DND-41 (cell line): Measurements from ENCODE around the gene PRKCD.

Experiments
- ATAC-seq: fragments of 200-7000 bp; cut with Tn5 transposase; 3 replicates; pipeline ENCODE4 v1.9.1; 2021; ENCODE audit warnings: low read depth; ENCODE audit not compliant: insufficient read depth
- DNase-seq: peaks from one replicate; pipeline ENCODE4 v3.0.0-alpha.2; 2020
- H2AFZ ChIP-seq: 2 replicates; pipeline ENCODE4 v1.6.0; 2012; ENCODE audit warnings: low read depth, low read length
- H3K27ac ChIP-seq: 2 replicates; pipeline ENCODE4 v1.5.1; 2012; ENCODE audit warnings: low read length, inconsistent platforms
- H3K27me3 ChIP-seq: fragments of 200-600 bp; sonication (generic); 2 replicates; pipeline ENCODE4 v1.6.0; 2012; ENCODE audit warnings: low read length, mild to moderate bottlenecking, inconsistent platforms; ENCODE audit not compliant: insufficient read depth, poor library complexity
- H3K36me3 ChIP-seq: 2 replicates; pipeline ENCODE4 v1.5.1; 2012; ENCODE audit warnings: low read length, inconsistent platforms; ENCODE audit not compliant: insufficient read depth
- H3K4me1 ChIP-seq: 2 replicates; pipeline ENCODE4 v1.5.1; 2012; ENCODE audit warnings: mild to moderate bottlenecking, low read length; ENCODE audit not compliant: insufficient read depth
- H3K4me2 ChIP-seq: 2 replicates; pipeline ENCODE4 v1.6.0; 2012; ENCODE audit warnings: mild to moderate bottlenecking, moderate library complexity, low read length, inconsistent platforms; ENCODE audit not compliant: insufficient read depth
- H3K4me3 ChIP-seq, 2 experiments: fragments of 200-600 bp in 1 of 2; shearing (Covaris generic) in 1 of 2; 2 replicates each; pipeline ENCODE4 v1.5.1; 2012 to 2016; ENCODE audit warnings: inconsistent platforms in 2 of 2, low read length in 2 of 2, mild to moderate bottlenecking in 2 of 2, low read depth in 1 of 2, moderate library complexity in 1 of 2
- H3K79me2 ChIP-seq: 2 replicates; pipeline ENCODE4 v1.6.0; 2012; ENCODE audit warnings: low read length, inconsistent platforms; ENCODE audit not compliant: insufficient read depth
- H3K9ac ChIP-seq: 2 replicates; pipeline ENCODE4 v1.6.0; 2012; ENCODE audit warnings: low read depth, mild to moderate bottlenecking, inconsistent platforms, low read length, moderate library complexity
- H3K9me3 ChIP-seq: 2 replicates; pipeline ENCODE4 v1.5.1; 2012; ENCODE audit warnings: low read length, moderate library complexity, mild to moderate bottlenecking, inconsistent platforms; ENCODE audit not compliant: insufficient read depth, severe bottlenecking
- H4K20me1 ChIP-seq: 2 replicates; pipeline ENCODE4 v1.6.0; 2012; ENCODE audit warnings: low read length; ENCODE audit not compliant: insufficient read depth
- EZH2 ChIP-seq: IDR thresholded peaks from 3 replicates; pipeline ENCODE4 v1.6.1; 2012; ENCODE audit warnings: borderline replicate concordance, low read depth, mild to moderate bottlenecking, moderate library complexity, low read length, inconsistent platforms; ENCODE audit not compliant: severe bottlenecking
- TF ChIP-seq, protein P1 (sequence below): IDR thresholded peaks from 2 replicates; pipeline ENCODE4 v1.5.1; 2012; ENCODE audit warnings: borderline replicate concordance, low read length, moderate library complexity, mild to moderate bottlenecking; ENCODE audit not compliant: poor library complexity, severe bottlenecking; ENCODE audit errors: extremely low read depth

Gene PRKCD

DNA sequence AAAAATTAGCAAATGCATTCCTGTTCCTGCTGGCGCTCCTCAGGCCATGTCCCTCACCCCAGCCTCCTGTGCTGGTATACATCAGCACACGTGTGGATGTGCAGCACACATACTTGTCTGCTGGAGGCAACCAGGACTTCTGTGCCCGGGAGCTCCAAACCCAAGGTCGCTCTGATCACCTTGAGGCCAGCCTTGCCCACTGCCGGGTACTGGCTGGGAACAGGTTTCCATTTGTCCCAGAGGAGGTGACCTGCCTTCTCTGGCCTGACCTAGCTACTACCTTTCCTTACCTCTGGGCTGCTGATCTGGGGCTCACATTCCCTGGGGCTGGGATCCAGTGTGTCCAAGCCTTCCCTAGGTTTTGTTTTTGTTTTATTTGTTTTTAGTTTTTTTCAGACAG, 12.1 kb downstream of the PRKCD start:
- no peaks in the 10 kb centered on the region for H3K79me2 ChIP-seq
- TF ChIP-seq EZH2: no peak
- TF ChIP-seq, protein P1, sequence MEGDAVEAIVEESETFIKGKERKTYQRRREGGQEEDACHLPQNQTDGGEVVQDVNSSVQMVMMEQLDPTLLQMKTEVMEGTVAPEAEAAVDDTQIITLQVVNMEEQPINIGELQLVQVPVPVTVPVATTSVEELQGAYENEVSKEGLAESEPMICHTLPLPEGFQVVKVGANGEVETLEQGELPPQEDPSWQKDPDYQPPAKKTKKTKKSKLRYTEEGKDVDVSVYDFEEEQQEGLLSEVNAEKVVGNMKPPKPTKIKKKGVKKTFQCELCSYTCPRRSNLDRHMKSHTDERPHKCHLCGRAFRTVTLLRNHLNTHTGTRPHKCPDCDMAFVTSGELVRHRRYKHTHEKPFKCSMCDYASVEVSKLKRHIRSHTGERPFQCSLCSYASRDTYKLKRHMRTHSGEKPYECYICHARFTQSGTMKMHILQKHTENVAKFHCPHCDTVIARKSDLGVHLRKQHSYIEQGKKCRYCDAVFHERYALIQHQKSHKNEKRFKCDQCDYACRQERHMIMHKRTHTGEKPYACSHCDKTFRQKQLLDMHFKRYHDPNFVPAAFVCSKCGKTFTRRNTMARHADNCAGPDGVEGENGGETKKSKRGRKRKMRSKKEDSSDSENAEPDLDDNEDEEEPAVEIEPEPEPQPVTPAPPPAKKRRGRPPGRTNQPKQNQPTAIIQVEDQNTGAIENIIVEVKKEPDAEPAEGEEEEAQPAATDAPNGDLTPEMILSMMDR: no peak
- no peak overlapping the region for H3K27ac ChIP-seq
- H3K27me3 ChIP-seq: no peaks in the 10 kb centered on the region
- H3K4me1 ChIP-seq: no peaks in the 10 kb centered on the region
- H3K9me3 ChIP-seq: no peaks in the 10 kb centered on the region
- H3K36me3 ChIP-seq: no peaks in the 10 kb centered on the region
- H3K4me3 ChIP-seq: no peak overlapping the region
- no peak overlapping the region for H3K9ac ChIP-seq
- H2AFZ ChIP-seq: no peak overlapping the region
- H4K20me1 ChIP-seq: peaks cover 4% of the 10 kb centered on the region; the same call in 1 of the 2 replicates
- DNase-seq: no peak
- ATAC-seq: no peak
- no peak overlapping the region for H3K4me2 ChIP-seq

DNA sequence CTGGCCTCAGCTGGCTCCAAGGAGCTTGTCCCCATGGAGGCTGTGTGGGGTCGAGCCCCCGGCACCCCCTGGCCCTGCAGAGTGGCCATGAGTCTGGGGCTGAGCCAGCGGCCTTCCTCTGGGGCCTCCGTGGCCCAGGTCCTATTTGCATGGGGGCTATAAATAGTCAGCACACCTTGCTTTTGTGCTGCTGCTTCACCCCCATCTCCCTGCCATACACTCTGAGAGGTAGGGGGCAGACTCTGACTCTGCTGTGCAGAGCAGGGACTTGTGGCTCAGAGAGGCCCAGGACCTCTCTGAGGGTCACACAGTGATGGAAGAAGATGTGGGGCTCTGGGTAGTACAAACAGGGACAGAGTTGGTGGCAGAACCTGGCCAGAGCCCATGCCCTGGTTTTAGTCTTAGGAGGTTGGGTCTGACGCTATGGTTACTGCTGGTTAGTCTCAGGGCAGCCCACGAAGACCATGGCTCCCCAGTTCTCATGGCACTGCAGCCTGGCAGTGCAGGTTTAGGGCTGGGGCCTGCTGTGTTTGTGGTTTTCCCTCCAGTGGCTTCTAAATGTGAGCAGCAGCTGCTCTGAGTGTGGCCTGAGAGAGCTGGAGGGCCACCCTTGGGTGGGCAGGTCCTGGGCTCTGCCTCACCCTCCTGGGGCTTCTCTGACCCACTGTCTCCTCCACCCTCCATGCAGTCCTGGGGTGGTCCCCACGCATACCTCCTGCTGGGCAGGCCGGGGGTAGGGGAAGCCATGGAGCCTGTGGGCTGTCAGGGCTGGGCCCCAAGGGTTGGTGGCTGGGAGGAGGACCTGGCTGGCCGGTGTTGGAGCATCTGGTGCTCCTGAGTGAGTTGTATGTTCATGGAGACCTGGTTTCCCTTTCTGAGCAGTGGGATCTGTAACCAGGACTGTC, 13.6 kb downstream of the PRKCD start:
- no peak overlapping the region for H3K9ac ChIP-seq

DNA sequence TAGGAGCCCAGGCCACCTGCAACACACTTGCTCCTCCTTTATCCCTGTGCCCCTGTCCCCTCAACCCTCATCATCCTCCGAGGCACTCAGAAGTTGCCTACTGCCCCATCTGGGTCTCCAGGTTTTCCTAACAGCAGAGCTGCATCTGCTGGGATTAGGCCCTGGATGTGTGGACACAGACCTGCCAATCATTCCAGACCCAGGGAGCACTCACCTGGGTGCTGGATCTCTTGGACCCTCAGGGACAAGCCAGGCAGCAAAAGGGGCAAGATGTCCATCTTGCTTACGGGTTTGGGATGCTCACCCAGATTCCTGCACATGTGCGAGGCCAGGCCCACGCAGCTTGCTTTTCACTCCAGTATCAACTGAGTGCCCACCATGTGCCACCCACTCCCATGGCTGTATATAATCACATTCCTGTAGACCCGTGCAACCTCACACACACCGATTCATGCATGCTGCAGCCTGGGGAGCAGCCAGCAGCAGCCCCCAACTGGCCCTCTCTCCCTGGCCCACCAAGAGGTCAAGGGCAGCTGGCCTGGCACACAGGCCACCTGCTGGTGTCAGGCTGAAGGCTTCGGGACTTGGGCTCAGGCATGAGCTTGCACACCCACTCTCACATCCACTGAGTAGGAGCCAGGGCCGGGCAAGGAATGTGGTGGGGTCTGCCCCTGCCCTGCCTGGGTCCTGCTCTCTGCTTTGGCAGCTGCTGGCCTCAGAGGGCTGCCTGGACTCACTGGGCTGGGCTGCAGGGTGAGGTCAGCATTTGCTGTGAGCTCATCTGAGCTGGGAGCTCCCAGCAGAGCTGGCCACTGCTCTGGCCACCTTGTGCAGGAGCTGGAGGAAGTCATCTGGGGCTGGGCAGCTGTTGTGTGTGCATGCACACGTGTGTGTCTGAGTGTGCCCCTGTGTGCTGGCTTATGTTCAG, 14.9 kb downstream of the PRKCD start:
- Histone ChIP-seq H3K9me3 (no peaks in the 10 kb centered on the region), H3K79me2 (no peaks in the 10 kb centered on the region), H3K9ac (no peak overlapping the region), H3K4me3 (no peak overlapping the region), H3K36me3 (no peaks in the 10 kb centered on the region), H4K20me1 (peaks cover 4% of the 10 kb centered on the region; the same call in 1 of the 2 replicates), H3K27me3 (no peaks in the 10 kb centered on the region), H3K27ac (no peak overlapping the region), H2AFZ (no peak overlapping the region), H3K4me2 (no peak overlapping the region), H3K4me1 (no peaks in the 10 kb centered on the region)
- ATAC-seq (no peak), DNase-seq (no peak)
- TF ChIP-seq EZH2: no peak
- TF ChIP-seq, protein P1: no peak

More for the DNA sequence above, 13.6 kb downstream of the PRKCD start:
- no peak overlapping the region for H3K27ac ChIP-seq
- no peak overlapping the region for H3K4me2 ChIP-seq
- no peak overlapping the region for H2AFZ ChIP-seq
- peaks cover 4% of the 10 kb centered on the region; the same call in 1 of the 2 replicates for H4K20me1 ChIP-seq
- TF ChIP-seq, protein P1: no peak
- TF ChIP-seq EZH2: no peak
- H3K9me3 ChIP-seq: no peaks in the 10 kb centered on the region
- H3K4me3 ChIP-seq: no peak overlapping the region
- H3K36me3 ChIP-seq: no peaks in the 10 kb centered on the region
- no peaks in the 10 kb centered on the region for H3K4me1 ChIP-seq
- H3K27me3 ChIP-seq: no peaks in the 10 kb centered on the region
- no peak for DNase-seq
- peak; percentile 47; the same call in 1 of the 3 replicates for ATAC-seq
- H3K79me2 ChIP-seq: no peaks in the 10 kb centered on the region
